GM21360 (cell line): ENCODE measurements around the gene C18orf63.

Experiments used
- ATAC-seq: cut with Tn5 transposase; IDR thresholded peaks from one replicate; pipeline ENCODE4 v1.9.1; 2021; ENCODE audit warnings: mild to moderate bottlenecking, moderate library complexity; ENCODE audit not compliant: unreplicated experiment

C18orf63 gene

DNA sequence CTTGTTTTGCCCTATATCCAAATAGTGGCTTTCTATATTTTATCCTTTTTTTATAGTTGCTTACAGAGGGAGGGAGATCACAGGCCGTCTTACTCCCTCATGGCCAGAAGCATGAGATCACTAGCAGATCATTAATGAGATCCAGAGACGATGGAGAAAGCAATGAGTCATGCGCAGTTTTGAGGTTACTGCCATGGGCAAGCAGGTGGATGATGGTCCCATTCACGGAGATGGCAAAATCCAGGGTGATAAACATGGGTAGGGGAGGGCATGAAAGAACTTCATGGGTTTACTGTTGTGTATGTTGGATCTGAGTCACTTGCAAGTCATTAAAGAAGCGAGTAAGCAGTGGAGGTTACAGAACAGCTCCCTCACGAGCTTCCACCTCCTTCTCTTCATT is 60.4 kb downstream of the C18orf63 start:
- no peak for ATAC-seq

DNA sequence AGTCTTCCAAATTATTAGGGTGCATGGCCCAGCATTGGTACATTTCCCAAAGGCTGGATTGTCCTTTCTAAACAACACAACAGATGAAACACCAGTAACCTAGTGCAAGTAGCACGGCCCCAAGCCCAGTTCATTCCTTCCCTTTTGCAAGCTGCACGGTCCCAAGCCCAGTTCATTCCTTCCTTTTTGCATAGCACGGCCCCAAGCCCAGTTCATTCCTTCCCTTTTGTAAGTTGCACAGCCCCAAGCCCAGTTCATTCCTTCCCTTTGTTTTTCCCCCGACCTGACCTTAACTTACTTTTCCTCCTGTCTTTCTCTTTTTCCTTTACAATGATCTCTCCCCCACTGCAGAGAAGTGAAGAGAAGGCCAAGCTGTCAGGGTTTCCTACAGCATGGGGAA is 60.9 kb downstream of the C18orf63 start:
- ATAC-seq, result no peak

DNA sequence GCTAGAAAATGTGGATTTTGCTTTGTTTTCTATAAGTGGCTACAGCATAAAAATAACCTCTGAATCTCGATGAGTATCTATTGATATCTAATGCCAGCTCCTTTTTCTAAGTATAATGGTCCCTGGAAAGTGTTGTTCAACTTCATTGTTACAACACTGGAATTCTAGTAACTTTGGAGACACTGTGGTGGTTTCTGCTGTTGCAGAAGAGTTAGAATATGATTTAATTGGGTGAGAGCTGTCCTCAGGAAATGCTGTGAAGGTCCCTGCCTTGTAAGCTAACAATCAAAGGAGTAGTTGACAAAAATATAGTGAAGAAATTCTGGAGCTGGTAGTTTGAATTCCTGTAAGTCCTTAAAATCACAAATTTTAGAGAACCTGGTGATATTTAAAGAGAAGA is 62.1 kb downstream of the C18orf63 start:
- ATAC-seq, result no peak

DNA sequence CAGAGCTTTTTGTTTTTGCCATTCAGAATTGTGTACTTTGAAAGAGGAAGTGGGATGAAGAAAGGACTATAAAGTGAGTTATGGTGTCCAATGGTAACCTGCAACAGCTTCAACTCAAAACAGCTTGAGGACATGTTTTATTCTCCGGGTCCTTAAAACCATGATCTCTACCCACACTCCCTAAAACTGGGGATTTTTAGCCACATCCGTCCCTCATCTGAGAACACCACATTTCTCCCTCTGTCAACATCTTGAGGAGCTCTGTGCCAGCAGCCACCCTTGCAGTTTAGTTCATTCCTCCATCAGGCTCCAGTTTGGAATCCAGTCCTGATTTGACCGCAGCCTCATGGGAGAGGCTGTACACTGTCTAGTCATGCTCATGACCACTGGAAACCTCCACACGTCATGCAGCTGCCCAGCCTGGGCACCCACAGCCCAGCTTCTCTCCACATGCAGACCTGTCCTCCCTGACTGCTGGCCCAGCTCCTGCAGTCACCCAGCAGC is 62.6 kb downstream of the C18orf63 start:
- no peak for ATAC-seq

DNA sequence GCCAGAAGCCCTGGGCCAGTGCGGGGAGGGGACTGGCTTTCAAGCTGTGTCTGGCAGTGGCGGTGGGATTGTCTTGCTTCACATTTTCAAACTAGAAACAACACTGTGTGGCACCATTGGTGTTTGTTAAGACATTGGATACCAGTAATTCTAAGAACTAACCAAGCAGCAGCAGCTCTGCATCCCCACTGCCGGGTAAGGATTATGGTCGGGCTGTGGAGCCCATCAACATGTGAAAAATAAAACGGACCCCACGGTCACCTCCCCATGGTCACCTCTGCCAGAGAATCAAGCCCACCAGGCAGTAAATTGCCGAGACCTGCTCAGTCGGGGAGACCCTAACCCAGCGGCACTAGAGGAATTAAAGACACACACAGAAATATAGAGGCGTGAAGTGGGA is 65.3 kb downstream of the C18orf63 start:
- no peak for ATAC-seq

DNA sequence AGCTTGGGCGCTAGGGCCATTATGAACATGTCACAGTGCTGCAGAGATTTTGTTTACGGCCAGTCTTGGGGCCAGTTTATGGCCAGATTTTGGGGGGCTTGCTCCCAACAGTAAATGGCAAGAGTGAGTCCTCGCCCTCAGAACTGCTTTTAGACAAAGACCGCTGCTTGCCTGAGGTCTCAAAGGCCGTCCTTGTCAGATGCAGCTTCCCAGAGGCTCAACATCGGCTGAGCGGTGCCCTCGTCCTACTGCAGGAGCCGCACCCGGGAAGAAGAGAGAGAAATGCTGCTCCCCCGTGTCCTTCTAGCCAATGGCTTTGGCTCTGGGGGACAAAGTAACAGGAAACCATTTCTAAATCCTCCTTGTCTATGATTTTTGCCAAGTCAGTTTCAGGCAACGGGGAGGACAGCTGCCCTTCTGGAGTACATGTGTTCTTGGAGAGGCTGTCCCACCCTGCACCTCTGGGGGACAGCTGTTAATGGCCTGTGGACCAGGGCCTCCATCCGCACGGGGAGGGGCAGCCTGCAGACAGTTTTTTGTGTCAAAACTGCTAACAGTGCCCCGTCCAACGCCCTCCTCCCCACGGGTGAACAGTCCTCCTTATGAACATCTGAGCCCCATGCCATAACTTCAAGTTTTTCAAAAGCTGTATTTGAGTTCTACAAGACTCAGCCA is 66.1 kb downstream of the C18orf63 start:
- ATAC-seq, result no peak

DNA sequence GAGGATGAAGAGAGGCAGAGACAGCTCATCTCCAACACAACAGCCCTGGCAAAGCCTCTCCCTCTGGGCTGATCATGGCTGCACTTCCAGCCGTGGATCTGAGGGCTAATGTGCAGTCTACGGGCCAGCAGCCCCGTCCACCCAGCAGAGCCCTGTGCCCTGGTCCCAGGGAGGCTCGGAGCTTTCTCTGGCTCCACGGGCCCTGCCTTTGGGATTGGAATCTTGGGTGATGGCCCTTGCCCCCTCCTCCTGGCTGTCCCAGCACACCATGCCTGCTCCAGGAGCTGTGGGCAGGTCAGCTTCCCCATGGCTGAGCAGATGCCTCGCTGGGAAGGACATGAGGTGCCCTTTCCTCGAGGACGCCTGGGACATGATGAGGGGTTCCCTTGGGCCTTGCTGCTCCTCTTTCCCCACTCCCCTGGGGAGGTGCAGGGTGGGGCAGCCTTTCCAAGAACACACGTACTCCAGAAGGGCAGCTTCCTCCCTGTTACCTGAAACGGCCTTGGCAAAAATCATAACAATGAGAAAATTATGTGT is 66.9 kb downstream of the C18orf63 start:
- ATAC-seq, result no peak

DNA sequence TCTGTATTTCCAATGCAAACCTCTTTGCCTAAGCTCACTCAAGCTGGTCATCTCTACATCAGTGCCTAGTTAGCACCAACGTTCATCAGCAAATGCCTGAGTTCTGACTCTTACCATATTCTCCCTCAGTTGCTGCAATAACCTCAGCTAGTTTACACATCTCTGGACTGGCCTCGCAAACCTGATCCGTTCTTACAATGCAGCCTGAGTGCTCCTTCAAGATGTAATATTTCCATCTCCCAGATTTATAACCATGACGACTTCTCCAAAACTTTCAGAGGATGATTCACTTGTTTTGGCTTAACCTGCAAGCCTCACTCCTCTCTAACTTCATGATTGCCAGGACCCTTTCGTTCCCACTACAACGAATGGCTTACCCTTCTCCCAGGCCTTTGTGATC is 71.7 kb downstream of the C18orf63 start:
- no peak for ATAC-seq

DNA sequence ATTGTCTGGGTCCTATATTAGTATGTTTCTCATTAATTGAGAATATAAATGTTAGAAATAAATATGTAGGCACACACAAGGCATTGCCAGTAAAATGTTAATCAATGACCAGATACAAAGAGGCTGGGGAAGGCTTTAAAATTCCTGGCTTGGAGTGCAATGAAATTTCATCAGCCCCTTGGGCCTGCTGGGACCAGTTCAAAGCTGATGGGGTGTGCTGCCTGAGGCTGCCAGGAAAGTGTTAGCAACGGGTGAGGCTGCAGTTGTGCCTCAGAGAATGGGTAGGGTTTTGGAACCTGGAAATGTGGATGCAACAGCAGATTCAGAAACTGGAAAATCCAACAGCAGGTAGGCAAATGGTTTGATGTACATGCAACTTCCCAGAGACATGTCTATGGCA is 72.6 kb downstream of the C18orf63 start:
- ATAC-seq, result no peak

DNA sequence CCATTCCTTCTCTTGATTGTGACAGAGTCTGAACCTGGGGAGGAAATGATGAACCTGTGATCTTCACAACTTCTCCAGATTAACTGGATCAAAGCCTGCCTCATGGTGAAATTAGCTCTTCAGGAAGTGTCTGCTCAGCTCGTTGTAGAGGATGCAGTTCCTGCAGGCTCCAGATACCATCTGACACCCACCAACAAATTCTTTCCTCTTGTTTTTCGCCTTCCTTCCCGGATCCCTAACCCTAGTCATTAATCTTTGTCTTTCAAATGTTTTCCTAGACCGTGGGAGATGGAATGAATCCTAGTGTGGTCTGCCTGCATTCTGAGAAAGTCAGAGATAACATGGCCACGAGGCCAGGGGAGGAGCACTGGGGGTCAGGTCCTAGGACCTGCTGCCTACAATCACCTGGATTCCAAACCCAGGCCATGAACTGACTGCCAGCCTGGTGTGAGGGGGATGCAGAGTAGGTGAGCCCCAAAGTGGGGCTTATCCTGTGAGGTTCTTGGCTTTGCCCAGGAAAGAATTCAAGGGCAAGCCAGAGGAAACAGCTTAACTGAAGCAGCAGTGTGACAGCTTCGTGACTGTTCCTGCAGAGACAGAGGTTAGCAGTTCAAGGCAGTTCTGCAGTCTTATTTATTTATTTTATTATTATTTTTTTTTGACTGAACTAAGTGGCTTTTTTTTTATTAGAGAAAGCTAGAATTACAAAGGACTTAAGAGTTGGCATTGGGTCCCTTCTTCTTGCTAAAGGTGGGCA is 73.7 kb downstream of the C18orf63 start:
- no peak for ATAC-seq

DNA sequence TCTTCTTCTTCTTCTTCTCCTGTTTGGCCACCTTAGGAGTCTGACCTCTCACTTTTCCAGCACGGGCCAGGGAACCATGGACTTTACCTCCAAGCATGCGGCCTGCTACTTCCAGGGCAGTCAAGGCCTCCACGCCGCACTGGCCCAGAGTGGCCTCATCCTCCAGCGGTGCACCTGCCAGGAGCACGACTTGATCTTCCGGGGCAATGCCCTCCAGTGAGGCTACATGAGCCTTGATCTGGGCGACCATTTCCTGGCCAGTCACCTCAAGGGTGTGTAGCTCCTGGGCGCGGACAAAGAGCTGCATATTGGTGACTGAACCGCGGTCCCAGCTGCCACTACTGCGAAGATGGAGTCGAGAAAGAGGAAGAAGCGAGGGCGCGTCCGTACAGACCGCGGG is 74.4 kb downstream of the C18orf63 start:
- no peak for ATAC-seq

DNA sequence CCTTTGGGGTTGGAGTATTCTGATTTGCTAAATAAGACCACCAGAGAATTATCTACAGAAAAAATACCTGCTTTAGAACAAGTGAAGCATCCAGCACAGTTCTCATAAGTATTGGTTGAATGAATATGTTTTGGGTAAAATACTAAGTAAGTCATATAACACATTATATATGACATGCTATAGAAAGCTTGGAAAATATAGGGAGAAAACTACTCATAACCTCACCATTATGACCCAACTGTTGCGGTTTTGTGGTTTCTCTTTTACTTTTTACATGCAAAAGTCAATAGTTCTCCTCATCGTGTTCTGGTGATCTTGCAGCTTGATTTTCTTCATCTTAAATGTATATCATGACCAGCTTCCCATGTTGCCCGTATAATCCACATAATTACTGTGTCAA is 75.3 kb downstream of the C18orf63 start:
- no peak for ATAC-seq

DNA sequence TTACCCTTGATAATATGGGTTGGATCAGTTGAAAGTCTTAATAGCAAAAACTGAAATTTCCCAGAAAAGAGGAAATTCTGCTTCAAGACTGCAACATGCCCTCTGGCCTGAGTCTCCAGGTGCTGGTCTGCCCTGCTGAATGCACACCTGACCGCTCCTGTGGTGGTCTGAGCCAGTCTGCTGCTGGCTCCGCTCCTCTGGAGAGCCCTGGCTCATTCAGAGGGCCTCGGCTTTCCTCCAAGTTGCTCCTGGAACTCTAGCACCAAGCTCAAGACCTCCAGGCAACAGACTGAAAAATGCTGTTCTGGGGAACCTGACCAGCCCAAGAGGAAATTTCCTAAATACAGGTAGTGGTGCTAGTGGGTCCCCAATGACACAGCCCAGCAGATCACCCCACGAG is 76.7 kb downstream of the C18orf63 start:
- ATAC-seq, result no peak

DNA sequence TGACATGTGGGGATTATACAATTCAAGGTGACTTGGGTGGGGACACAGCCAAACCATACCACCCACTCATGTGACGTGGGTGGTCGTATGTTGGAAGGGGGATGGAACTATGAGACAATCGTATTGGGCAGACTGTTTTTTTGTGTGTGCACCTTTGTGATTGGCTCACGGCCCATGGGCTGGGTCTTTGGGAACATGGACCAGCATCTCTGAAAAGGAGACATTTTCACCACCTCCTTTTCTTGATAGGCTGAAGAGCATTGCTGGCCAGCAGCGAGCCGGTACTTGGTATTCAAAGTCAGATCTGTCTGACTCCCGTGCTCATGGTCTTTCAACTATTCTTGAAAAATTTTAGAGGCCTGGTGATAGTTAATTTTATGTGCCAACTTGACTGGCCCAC is 79.4 kb downstream of the C18orf63 start:
- no peak for ATAC-seq

DNA sequence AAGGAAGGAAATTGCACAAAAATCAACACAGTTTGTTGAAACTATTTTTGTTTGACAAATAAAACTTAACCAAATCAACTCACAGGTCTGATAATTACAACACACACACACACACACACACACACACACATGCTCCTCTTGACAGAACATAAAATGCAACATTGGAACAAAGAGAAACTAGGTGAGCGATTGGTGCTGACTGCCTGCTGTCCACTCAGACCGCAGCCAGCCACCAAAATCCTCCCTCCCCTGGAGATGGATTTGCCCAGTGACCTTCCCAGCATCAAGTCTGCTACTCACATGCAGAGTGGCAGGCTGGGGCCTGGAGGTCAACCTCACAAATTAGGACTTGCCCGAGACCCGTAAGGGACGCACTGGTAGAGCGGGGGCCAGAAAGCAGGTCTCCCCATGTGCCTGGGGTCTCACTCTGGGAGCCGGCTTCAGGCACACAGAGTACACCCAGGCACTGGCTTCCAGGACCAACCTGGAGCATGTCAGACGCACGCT is 80.1 kb downstream of the C18orf63 start:
- no peak for ATAC-seq

DNA sequence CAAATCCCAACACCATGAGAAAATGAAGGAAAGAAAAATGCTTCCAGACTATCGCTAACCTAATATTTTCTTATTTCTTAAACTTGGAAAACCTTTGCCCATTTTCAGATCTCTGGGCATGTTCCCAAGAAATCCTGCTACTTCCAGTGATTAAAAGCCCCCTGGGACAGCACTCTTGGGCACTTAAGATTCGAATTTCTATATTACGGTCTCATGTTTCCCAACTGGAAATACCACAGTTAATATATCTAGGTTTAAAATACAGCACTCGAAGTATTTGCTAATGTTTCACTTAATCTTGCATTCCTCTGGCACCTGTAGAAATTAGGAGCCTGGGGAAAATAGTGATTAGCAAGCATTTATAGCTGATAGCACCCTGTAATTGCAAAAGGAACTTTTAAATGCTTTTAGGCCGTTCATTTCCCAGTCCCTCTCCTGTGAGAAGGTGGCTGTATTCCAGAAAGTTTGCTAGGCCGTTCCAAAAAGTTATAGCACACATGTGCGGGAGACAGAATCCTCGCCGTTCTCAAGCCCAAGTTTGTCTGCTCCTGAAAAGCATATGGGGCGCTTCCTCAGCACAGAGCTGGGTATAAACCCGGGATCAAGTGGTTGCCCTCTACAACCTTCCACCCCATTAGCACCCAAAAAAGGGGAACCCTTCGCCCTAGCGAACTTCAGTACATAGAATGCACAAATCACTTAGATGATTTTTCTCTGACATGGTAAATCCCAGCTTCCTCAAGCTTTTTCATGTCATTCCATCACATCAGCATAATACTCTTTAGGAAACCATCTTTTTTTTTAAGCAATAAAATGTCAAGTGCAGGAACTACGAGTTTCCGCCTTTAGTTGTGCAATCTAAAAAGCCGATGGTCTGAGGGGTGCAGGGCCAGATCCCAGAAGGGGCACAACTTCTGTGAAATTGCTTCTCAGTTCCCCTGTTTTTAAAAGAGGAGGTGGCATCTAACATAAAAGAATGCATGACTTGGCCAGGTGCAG is 80.8 kb downstream of the C18orf63 start:
- no peak for ATAC-seq

DNA sequence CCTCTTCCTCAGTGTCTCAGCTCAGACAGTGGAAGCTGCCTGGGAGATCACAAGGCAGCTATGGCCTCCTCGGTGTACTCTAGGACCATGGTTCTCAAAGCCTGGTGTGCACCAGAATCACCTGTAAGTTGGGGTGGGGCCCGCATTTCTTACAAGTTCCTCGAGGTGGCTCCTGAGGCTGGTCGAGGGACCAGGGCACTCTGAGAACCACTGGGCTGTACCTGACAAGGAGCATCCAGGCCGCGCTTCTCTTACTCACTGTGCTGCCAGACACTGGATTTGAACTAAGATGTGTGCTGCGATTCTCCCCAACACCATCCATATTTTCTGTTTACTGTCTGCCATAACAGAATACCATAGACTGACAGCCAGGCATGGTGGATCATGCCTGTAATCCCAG is 81.9 kb downstream of the C18orf63 start:
- ATAC-seq, result no peak

DNA sequence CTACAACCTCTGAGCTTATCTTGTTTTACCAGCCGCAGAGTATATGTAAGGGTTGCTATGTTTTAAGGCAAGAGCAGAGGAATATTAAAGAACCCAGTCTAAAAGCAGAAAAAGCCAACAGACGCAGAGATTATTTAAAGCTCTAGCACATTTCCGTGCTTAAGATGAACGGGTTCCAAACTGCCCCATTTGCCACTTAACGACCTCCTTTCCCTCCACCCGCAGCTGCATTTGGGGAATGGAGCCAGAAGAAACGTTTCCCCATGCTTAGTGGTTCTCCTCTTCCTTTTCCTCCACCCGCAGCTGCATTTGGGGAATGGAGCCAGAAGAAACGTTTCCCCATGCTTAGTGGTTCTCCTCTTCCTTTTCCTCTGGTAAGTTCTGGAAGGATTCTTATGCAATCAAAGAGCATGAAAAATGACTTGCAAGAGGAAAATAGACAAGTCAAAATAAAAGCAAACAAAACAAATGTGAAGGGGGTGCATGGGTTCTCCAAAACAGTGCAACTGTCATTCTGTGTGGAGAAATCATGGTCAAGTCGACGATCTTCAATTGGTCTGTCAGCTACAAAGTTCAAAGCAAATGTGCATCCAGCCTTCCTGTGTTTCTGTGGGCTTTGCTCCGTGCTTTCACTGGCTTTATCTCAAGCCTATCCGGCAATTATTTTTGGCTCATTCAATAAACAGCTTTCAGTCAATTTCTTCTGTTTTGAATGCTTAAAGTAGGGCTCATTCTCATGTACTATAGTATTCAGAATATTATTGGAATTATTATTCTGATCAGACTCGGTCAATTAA is 83.7 kb downstream of the C18orf63 start:
- no peak for ATAC-seq

DNA sequence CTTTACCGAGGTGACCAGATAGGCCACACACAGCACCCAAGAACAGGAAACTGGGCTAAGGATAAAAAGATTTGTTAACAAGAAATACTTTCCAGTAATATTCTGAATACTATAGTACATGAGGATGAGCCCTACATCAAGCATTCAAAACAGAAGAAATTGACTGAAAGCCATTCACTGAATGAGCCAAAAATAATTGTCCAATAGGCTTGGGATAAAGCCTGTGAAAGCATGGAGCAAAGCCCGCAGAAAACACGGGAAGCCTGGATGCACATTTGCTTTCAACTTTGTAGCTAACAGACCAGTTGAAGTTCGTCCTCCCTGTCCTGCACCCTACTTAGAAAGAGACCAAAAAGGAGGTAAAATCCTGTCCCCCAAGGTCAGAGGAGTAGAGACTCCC is 85.2 kb downstream of the C18orf63 start:
- no peak for ATAC-seq

DNA sequence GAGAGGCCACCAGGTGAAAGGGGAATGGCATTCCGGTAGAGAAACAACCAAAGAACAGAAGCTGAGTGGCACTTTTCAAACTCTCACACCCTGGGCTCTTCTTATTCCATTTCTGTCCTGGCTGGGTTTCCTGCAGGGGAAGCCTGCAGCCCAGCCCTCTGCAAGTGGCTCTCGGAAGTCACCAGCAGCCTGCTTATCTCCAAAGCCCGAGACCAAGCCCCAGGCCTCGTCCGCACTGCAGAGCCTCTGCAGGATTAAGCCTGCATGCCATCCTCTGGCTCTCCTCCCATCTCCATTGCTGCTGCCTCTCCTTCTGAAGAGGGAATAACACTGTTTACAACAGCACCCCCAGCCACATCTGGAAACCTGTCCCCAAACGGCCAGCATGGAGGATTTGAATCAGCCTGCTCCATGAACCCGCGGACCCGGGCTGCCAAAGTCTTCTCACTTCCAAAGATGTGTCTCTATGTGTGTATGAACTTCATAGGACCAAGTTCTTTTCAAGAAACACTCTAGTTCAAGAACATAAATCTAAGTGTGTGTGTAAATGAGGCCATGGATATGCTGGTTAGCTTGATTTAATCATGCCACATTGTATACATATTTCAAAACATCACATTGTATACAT is 87.3 kb downstream of the C18orf63 start:
- no peak for ATAC-seq
